H9 (cell line): ENCODE results near the gene KCTD1. TPM values are rescaled to one million over a fixed set of nuclear protein-coding genes. Genes with fewer than 3 reads are reported as not detected.

Experiments used
- DNase-seq: peaks from one replicate; pipeline ENCODE4 v3.0.0-alpha.2; 2017
- H2AFZ ChIP-seq: one replicate; pipeline ENCODE4 v1.6.1; 2013; ENCODE audit warnings: mild to moderate bottlenecking, low read length, control low read depth, moderate library complexity
- H2AK5ac ChIP-seq: 2 replicates; pipeline ENCODE4 v1.6.1; 2013; ENCODE audit warnings: low read length, control low read depth, mixed read lengths; ENCODE audit not compliant: insufficient read length
- H2BK120ac ChIP-seq: one replicate; pipeline ENCODE4 v1.6.1; 2013; ENCODE audit warnings: low read depth, mild to moderate bottlenecking, low read length, control low read depth, inconsistent platforms; ENCODE audit not compliant: poor library complexity, severe bottlenecking
- H2BK12ac ChIP-seq: 2 replicates; pipeline ENCODE4 v1.6.1; 2013; ENCODE audit warnings: low read length, control low read depth, mixed read lengths, low read depth; ENCODE audit not compliant: insufficient read length
- H2BK15ac ChIP-seq: 2 replicates; pipeline ENCODE4 v1.6.1; 2013; ENCODE audit warnings: low read depth, low read length, control low read depth
- H2BK20ac ChIP-seq: one replicate; pipeline ENCODE4 v1.6.1; 2013; ENCODE audit warnings: low read depth, mild to moderate bottlenecking, low read length, control low read depth, inconsistent platforms; ENCODE audit not compliant: poor library complexity, severe bottlenecking
- H2BK5ac ChIP-seq: 2 replicates; pipeline ENCODE4 v1.6.1; 2013; ENCODE audit warnings: low read length, control low read depth, mixed read lengths; ENCODE audit not compliant: insufficient read length
- H3K14ac ChIP-seq: 2 replicates; pipeline ENCODE4 v1.6.1; 2013; ENCODE audit warnings: low read length, control low read depth; ENCODE audit not compliant: insufficient read depth
- H3K18ac ChIP-seq: 2 replicates; pipeline ENCODE4 v1.6.1; 2013; ENCODE audit warnings: low read depth, mild to moderate bottlenecking, mixed read lengths, low read length, control low read depth; ENCODE audit not compliant: insufficient read length
- H3K23ac ChIP-seq: 2 replicates; pipeline ENCODE4 v1.6.1; 2013; ENCODE audit warnings: low read length, control low read depth, mixed read lengths, low read depth; ENCODE audit not compliant: insufficient read length
- H3K23me2 ChIP-seq: 2 replicates; pipeline ENCODE4 v1.6.1; 2013; ENCODE audit warnings: low read depth, mild to moderate bottlenecking, mixed read lengths, low read length, control low read depth; ENCODE audit not compliant: insufficient read length, poor library complexity, severe bottlenecking
- H3K27ac ChIP-seq: 2 replicates; pipeline ENCODE4 v1.5.1; 2013; ENCODE audit warnings: low read length, control low read depth, mixed read lengths, low read depth; ENCODE audit not compliant: insufficient read length
- H3K27me3 ChIP-seq: 2 replicates; pipeline ENCODE4 v1.6.1; 2013; ENCODE audit warnings: low read length, control low read depth, inconsistent platforms; ENCODE audit not compliant: insufficient read depth
- H3K4ac ChIP-seq: 2 replicates; pipeline ENCODE4 v1.6.1; 2013; ENCODE audit warnings: low read depth, mild to moderate bottlenecking, control low read depth, inconsistent platforms, low read length, moderate library complexity
- H3K4me1 ChIP-seq: 2 replicates; pipeline ENCODE4 v1.6.1; 2013; ENCODE audit warnings: low read length, control low read depth, inconsistent platforms; ENCODE audit not compliant: insufficient read depth
- H3K4me2 ChIP-seq: 2 replicates; pipeline ENCODE4 v1.6.1; 2013; ENCODE audit warnings: low read length, control low read depth, mixed read lengths; ENCODE audit not compliant: insufficient read length, insufficient read depth
- H3K56ac ChIP-seq: 2 replicates; pipeline ENCODE4 v1.6.1; 2013; ENCODE audit warnings: low read depth, mild to moderate bottlenecking, mixed read lengths, low read length, control low read depth; ENCODE audit not compliant: insufficient read length
- H3K79me1 ChIP-seq: 2 replicates; pipeline ENCODE4 v1.6.1; 2013; ENCODE audit warnings: low read depth, mild to moderate bottlenecking, moderate library complexity, low read length, control low read depth, inconsistent platforms; ENCODE audit not compliant: insufficient read depth, poor library complexity, severe bottlenecking
- H3K79me2 ChIP-seq: 2 replicates; pipeline ENCODE4 v1.6.1; 2013; ENCODE audit warnings: low read length, control low read depth, inconsistent platforms; ENCODE audit not compliant: insufficient read depth
- H3K9ac ChIP-seq: 2 replicates; pipeline ENCODE4 v1.6.1; 2013; ENCODE audit warnings: low read length, control low read depth, mixed read lengths; ENCODE audit not compliant: insufficient read length; ENCODE audit errors: extremely low read depth
- H3K9me3 ChIP-seq: one replicate; pipeline ENCODE4 v1.6.1; 2013; ENCODE audit warnings: low read depth, low read length, inconsistent platforms; ENCODE audit not compliant: control insufficient read depth
- H3T11ph ChIP-seq: one replicate; pipeline ENCODE4 v1.6.1; 2013; ENCODE audit warnings: mild to moderate bottlenecking, low read length, control low read depth, inconsistent platforms
- H4K20me1 ChIP-seq: one replicate; pipeline ENCODE4 v1.6.1; 2013; ENCODE audit not compliant: control insufficient read depth, insufficient read length, insufficient read depth
- H4K5ac ChIP-seq: 2 replicates; pipeline ENCODE4 v1.6.1; 2013; ENCODE audit warnings: low read depth, mild to moderate bottlenecking, mixed read lengths, low read length, control low read depth; ENCODE audit not compliant: insufficient read length
- H4K8ac ChIP-seq: replicated peaks from 2 replicates; pipeline ENCODE4 v1.6.1; 2013; ENCODE audit warnings: low read length, control low read depth, mixed read lengths, low read depth; ENCODE audit not compliant: insufficient read length
- H4K91ac ChIP-seq: 2 replicates; pipeline ENCODE4 v1.6.1; 2013; ENCODE audit warnings: low read depth, mild to moderate bottlenecking, moderate library complexity, mixed read lengths, low read length, control low read depth; ENCODE audit not compliant: insufficient read length
- H3K27ac Mint-ChIP-seq, 3 experiments: 2 replicates in 2 of 3; 3 replicates in 1 of 3; pipeline ENCODE4 v1.8.0; 2020 to 2021; ENCODE audit warnings: mixed read lengths in 3 of 3, mild to moderate bottlenecking in 1 of 3, moderate library complexity in 1 of 3
- H3K27me3 Mint-ChIP-seq: 2 replicates; pipeline ENCODE4 v1.8.0; 2021; ENCODE audit warnings: low read depth, mild to moderate bottlenecking, moderate library complexity, mixed read lengths
- H3K36me3 Mint-ChIP-seq, 3 experiments: 2 replicates in 2 of 3; 3 replicates in 1 of 3; pipeline ENCODE4 v1.8.0; 2020 to 2021; ENCODE audit warnings: low read depth in 3 of 3, mixed read lengths in 3 of 3; ENCODE audit not compliant: insufficient read depth in 1 of 3
- H3K4me1 Mint-ChIP-seq, 2 experiments: 2 replicates each; pipeline ENCODE4 v1.8.0; 2020; ENCODE audit warnings: mixed read lengths in 2 of 2
- H3K4me3 Mint-ChIP-seq, 2 experiments: 2 replicates in 1 of 2; 3 replicates in 1 of 2; pipeline ENCODE4 v1.8.0; 2020 to 2021; ENCODE audit warnings: mild to moderate bottlenecking in 2 of 2, mixed read lengths in 2 of 2, moderate library complexity in 1 of 2
- H3K9me3 Mint-ChIP-seq, 2 experiments: 2 replicates in 1 of 2; 3 replicates in 1 of 2; pipeline ENCODE4 v1.8.0; 2020; ENCODE audit warnings: mild to moderate bottlenecking in 2 of 2, mixed read lengths in 2 of 2, moderate library complexity in 1 of 2
- CTCF ChIP-seq: fragments of 200-600 bp; sonication (generic); conservative IDR thresholded peaks from 3 replicates; pipeline ENCODE4 v1.8.0; 2021; ENCODE audit warnings: antibody characterized with exemption, mild to moderate bottlenecking
- WGBS: extraction: QIAGEN DNeasy Blood & Tissue Kit; methylation state at CpG from one replicate; pipeline ENCODE4 v1.1.7; 2013; ENCODE audit warnings: missing lambda C conversion rate, low lambda C conversion rate, mixed read lengths; ENCODE audit not compliant: insufficient read length; ENCODE audit errors: extremely low coverage; 5-methylcytosine and 5-hydroxymethylcytosine counted together
- total RNA-seq: library from RNA; stranded (reverse); gene quantifications from 2 replicates; pipeline ENCODE4 v1.2.1, GENCODE V29; 2021

The KCTD1 gene
- total RNA-seq, 1 experiment from 2014 or later: 10.8 TPM

- H2BK12ac ChIP-seq: no peak overlapping the region
- no peak overlapping the region for H2AFZ ChIP-seq
- no peaks in the 10 kb centered on the region for H4K20me1 ChIP-seq
- H3K14ac ChIP-seq: no peak overlapping the region
- no peaks in the 10 kb centered on the region for H3K79me1 ChIP-seq
- no peak overlapping the region for H3K4me2 ChIP-seq
- no peak overlapping the region for H2BK15ac ChIP-seq
- H4K8ac ChIP-seq: no peak overlapping the region
- H3K79me2 ChIP-seq: no peaks in the 10 kb centered on the region
- H2BK20ac ChIP-seq: no peak overlapping the region
- H2BK5ac ChIP-seq: no peak overlapping the region
- H3K23me2 ChIP-seq: no peaks in the 10 kb centered on the region
- no peak overlapping the region for H2BK120ac ChIP-seq
- no peak overlapping the region for H3K4me3 Mint-ChIP-seq
- no peak overlapping the region for H3K4ac ChIP-seq
- H4K91ac ChIP-seq: no peak overlapping the region
- no peak overlapping the region for H3K27ac Mint-ChIP-seq
- H3K9me3 ChIP-seq: no peaks in the 10 kb centered on the region
- no peak overlapping the region for H2AK5ac ChIP-seq
- no peak overlapping the region for H3K9ac ChIP-seq
- H3K18ac ChIP-seq: no peak overlapping the region
- no peaks in the 10 kb centered on the region; the same call in 1 of the 2 replicates for H3K27me3 Mint-ChIP-seq
- no peak for DNase-seq
- no peak for TF ChIP-seq CTCF
- WGBS: no CpG with 5 or more reads among the region's 10 CpGs
- H3K4me1 Mint-ChIP-seq: peaks cover 29 to 34% of the 10 kb centered on the region in 2 experiments
- no peak overlapping the region for H3K27ac ChIP-seq
- H3K56ac ChIP-seq: no peak overlapping the region
- no peaks in the 10 kb centered on the region for H3K9me3 Mint-ChIP-seq
- no peak overlapping the region for H4K5ac ChIP-seq
- H3K23ac ChIP-seq: no peak overlapping the region
- no peaks in the 10 kb centered on the region for H3K4me1 ChIP-seq
- H3K27me3 ChIP-seq: no peaks in the 10 kb centered on the region
- H3K36me3 Mint-ChIP-seq: peaks cover 3 to 8% (median 4%) of the 10 kb centered on the region in 3 experiments; a peak in 5 of 7 replicates
- no peak overlapping the region for H3T11ph ChIP-seq
Observed at GRCh38 chr18:26466026-26466425, 82.3 kb downstream of the KCTD1 start.
